Colonic mucosa (tissue), 4 donors: ENCODE results near the gene CA10. TPM values are rescaled to one million over a fixed set of nuclear protein-coding genes. Genes with fewer than 3 reads are reported as not detected.

Experiments
- DNase-seq: peaks from one replicate; pipeline ENCODE4 v3.0.0-alpha.2; 2020
- H3K27ac ChIP-seq: fragments of 200-600 bp; one replicate; pipeline ENCODE4 v1.8.0; 2021
- H3K27me3 ChIP-seq: fragments of 200-600 bp; one replicate; pipeline ENCODE4 v1.8.0; 2021
- H3K36me3 ChIP-seq: fragments of 200-600 bp; one replicate; pipeline ENCODE4 v1.8.0; 2021
- H3K4me1 ChIP-seq: fragments of 200-600 bp; one replicate; pipeline ENCODE4 v1.8.0; 2021; ENCODE audit warnings: mild to moderate bottlenecking
- H3K4me3 ChIP-seq: fragments of 200-600 bp; one replicate; pipeline ENCODE4 v1.8.0; 2021
- H3K9ac ChIP-seq, 2 donors: one replicate each; pipeline ENCODE4 v1.7.0; 2013; ENCODE audit warnings: control low read depth in 2 of 2, low read depth in 2 of 2, low read length in 2 of 2
- H3K9me3 ChIP-seq: fragments of 200-600 bp; one replicate; pipeline ENCODE4 v1.8.0; 2021
- CTCF ChIP-seq: fragments of 200-600 bp; IDR thresholded peaks from one replicate; pipeline ENCODE4 v1.8.0; 2022; ENCODE audit warnings: antibody characterized with exemption, mild to moderate bottlenecking
- intact Hi-C: fragments of 100-400 bp; cut with DNase I; formaldehyde crosslinking; loops from one replicate; pipeline ENCODE4 v1.14.1; 2022
- total RNA-seq, 2 donors: library from RNA; stranded (reverse); fragmentation: NEBNext Ultra II Directional in 1 of 2; extraction: Animal tissue kit (Norgen Biotek cat#: 25700) in 1 of 2; gene quantifications; one replicate each; pipeline ENCODE4 v1.2.1, GENCODE V29; 2021
- donor health status: healthy.
- donor health status: DM: no; HTN: no; CAD: no.
- donor health status: DM: no; HTN: no; CAD: no.

Gene CA10
- total RNA-seq, 2 donors from 2014 or later: 0.27 to 0.52 TPM

GRCh38 chr17:51610834-51611233 lies 547.7 kb downstream of the CA10 start:
- Histone ChIP-seq H3K9me3 (no peaks in the 10 kb centered on the region), H3K27me3 (no peaks in the 10 kb centered on the region), H3K9ac (no peak overlapping the region), H3K27ac (no peak overlapping the region), H3K4me1 (no peaks in the 10 kb centered on the region), H3K4me3 (no peak overlapping the region), H3K36me3 (no peaks in the 10 kb centered on the region)
- intact Hi-C loops: no loop called here
- TF ChIP-seq CTCF: no peak
- no peak for DNase-seq

DNA sequence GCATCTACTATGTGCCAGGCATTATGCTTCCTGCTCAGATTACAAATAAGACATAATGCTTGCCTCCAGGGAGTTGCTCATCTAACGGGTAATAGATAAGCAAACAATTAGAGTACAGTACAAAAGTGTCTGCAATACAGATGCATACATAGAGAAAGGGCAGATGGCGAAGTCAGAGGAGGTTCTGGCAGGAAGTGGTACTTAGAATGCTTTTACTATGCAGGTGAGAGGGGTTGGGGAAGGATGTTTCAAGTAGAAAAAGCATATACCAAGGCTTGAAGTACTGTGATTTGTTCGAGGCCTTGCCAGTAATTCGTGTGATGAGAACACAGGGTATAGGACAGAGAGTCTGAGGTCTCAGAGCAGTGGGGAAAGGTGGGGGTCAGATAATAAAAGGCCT lies 548.4 kb downstream of the CA10 start:
- H3K27ac ChIP-seq: no peak overlapping the region
- H3K4me3 ChIP-seq: no peak overlapping the region
- H3K27me3 ChIP-seq: no peaks in the 10 kb centered on the region
- no peaks in the 10 kb centered on the region for H3K4me1 ChIP-seq
- TF ChIP-seq CTCF: no peak
- intact Hi-C loops: no loop called here
- H3K36me3 ChIP-seq: no peaks in the 10 kb centered on the region
- H3K9ac ChIP-seq: no peak overlapping the region
- H3K9me3 ChIP-seq: no peaks in the 10 kb centered on the region
- DNase-seq: no peak

- H3K27ac ChIP-seq: no peak overlapping the region
- DNase-seq: no peak
- H3K4me1 ChIP-seq: no peaks in the 10 kb centered on the region
- no peak for TF ChIP-seq CTCF
- intact Hi-C loops: no loop called here
- H3K9ac ChIP-seq: no peak overlapping the region
- no peak overlapping the region for H3K4me3 ChIP-seq
- no peaks in the 10 kb centered on the region for H3K27me3 ChIP-seq
- H3K36me3 ChIP-seq: no peaks in the 10 kb centered on the region
- H3K9me3 ChIP-seq: no peaks in the 10 kb centered on the region
Observed at GRCh38 chr17:51608251-51608933, 550.1 kb downstream of the CA10 start.

- no peak for TF ChIP-seq CTCF
- Histone ChIP-seq H3K9ac (no peak overlapping the region), H3K4me3 (no peak overlapping the region), H3K27me3 (no peaks in the 10 kb centered on the region), H3K36me3 (no peaks in the 10 kb centered on the region), H3K4me1 (no peaks in the 10 kb centered on the region), H3K27ac (no peak overlapping the region), H3K9me3 (no peaks in the 10 kb centered on the region)
- intact Hi-C loops: no loop called here
- no peak for DNase-seq
Observed at GRCh38 chr17:51607512-51607911, 551.0 kb downstream of the CA10 start.

DNA sequence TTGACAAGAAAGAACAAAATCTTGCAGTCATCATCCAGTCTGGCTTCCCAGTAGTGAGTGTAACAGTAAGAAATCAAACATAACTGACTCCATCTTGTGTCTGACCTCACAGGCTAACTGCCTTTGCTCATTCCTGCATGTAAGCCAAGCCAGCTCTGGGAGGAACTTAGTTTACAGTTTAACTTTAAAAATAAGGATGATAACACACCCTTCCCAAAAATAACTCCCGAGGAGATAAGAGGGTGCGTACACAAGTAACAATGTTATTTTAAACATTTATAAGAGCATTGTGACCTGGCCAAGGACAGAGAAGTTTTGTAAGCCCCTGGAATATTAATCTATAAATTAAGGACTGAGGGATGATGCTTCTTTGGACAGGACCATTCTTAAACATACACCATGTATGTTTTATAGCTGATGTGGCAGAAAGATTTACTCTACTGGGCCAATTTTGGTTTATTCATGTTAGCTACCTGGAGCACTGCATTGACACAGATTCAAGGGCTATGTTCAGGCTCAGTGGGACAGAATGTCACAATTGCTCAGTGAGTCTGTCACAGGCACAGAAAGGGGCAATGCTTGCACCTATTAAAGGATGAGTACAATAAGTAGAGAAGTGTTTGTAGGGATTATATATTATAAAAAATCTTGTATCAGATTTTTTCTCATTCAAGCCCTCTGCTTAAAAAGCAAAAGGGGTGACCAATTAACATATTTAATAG lies 554.1 kb downstream of the CA10 start:
- no peaks in the 10 kb centered on the region for H3K27me3 ChIP-seq
- H3K9ac ChIP-seq: no peak overlapping the region
- H3K4me3 ChIP-seq: no peak overlapping the region
- no peaks in the 10 kb centered on the region for H3K4me1 ChIP-seq
- no peak overlapping the region for H3K27ac ChIP-seq
- H3K36me3 ChIP-seq: no peaks in the 10 kb centered on the region
- no peaks in the 10 kb centered on the region for H3K9me3 ChIP-seq
- DNase-seq: no peak
- intact Hi-C loops: no loop called here
- TF ChIP-seq CTCF: no peak
